Islet precursor cell (in vitro differentiated cells): ENCODE data around the gene ABCC10.
"Not testable (repeated sequence)": the region's sequence is repeated elsewhere in the genome, so short reads cannot be mapped to it uniquely, and the experiment has no call there.

Experiments
- DNase-seq: peaks from one replicate; pipeline ENCODE4 v3.0.0-alpha.2; 2018

Gene ABCC10

GRCh38 chr6:43427406-43428111 lies at the start of gene ABCC10:
Gene ABCC10 (plus strand): TSS chr6:43427541. CDS start chr6:43427979, 438 bp downstream.
- DNase-seq: peak; percentile 97

- no peak for DNase-seq
Observed at GRCh38 chr6:43377710-43378229, 49.6 kb upstream of the ABCC10 start.

GRCh38 chr6:43378631-43379030 lies 48.7 kb upstream of the ABCC10 start:
- no peak for DNase-seq

- DNase-seq: not testable (repeated sequence)
Observed at GRCh38 chr6:43380858-43381257, 46.5 kb upstream of the ABCC10 start.

- no peak for DNase-seq
Observed at GRCh38 chr6:43383021-43383667, 44.2 kb upstream of the ABCC10 start.

GRCh38 chr6:43386492-43386891 lies 40.8 kb upstream of the ABCC10 start:
- no peak for DNase-seq

- no peak for DNase-seq
Observed at GRCh38 chr6:43389730-43390295, 37.5 kb upstream of the ABCC10 start.

- DNase-seq: peak; percentile 70
Observed at GRCh38 chr6:43390753-43391439, 36.4 kb upstream of the ABCC10 start.

- peak; percentile 91 for DNase-seq
Observed at GRCh38 chr6:43391440-43392031, 35.8 kb upstream of the ABCC10 start.

GRCh38 chr6:43393133-43393532 lies 34.2 kb upstream of the ABCC10 start:
- not testable (repeated sequence) for DNase-seq

GRCh38 chr6:43393602-43394001 lies 33.7 kb upstream of the ABCC10 start:
- no peak for DNase-seq

GRCh38 chr6:43394982-43395381 lies 32.4 kb upstream of the ABCC10 start:
- DNase-seq: no peak

- no peak for DNase-seq
Observed at GRCh38 chr6:43395776-43396175, 31.6 kb upstream of the ABCC10 start.

GRCh38 chr6:43396408-43397149 lies 30.8 kb upstream of the ABCC10 start:
- DNase-seq: peak; percentile 75

- no peak for DNase-seq
Observed at GRCh38 chr6:43399932-43400487, 27.3 kb upstream of the ABCC10 start.

GRCh38 chr6:43401730-43402129 lies 25.6 kb upstream of the ABCC10 start:
- no peak for DNase-seq

- DNase-seq: no peak
Observed at GRCh38 chr6:43402820-43403219, 24.5 kb upstream of the ABCC10 start.

GRCh38 chr6:43405354-43405753 lies 22.0 kb upstream of the ABCC10 start:
- DNase-seq: no peak

GRCh38 chr6:43407296-43407695 lies 20.0 kb upstream of the ABCC10 start:
- DNase-seq: no peak

- no peak for DNase-seq
Observed at GRCh38 chr6:43408259-43408658, 19.1 kb upstream of the ABCC10 start.

- DNase-seq: not testable (repeated sequence)
Observed at GRCh38 chr6:43410776-43411175, 16.6 kb upstream of the ABCC10 start.

- no peak for DNase-seq
Observed at GRCh38 chr6:43412541-43412940, 14.8 kb upstream of the ABCC10 start.
